ENCODE measurements around the gene BMP7.

GRCh38 chr20:57203204-57203603 lies 63.2 kb downstream of the BMP7 start:
- no peak for TF ChIP-seq ZFP3 (CRISPR knock-in tag; IDR thresholded peaks at IDR 0.05)
- no peak for TF ChIP-seq ARNTL (CRISPR knock-in tag; IDR thresholded peaks at IDR 0.05; ENCODE audit: borderline replicate concordance, low read depth)
- TF ChIP-seq CSRNP3 (CRISPR knock-in tag; IDR thresholded peaks at IDR 0.05): no peak
- TF ChIP-seq GLIS3 (CRISPR knock-in tag; IDR thresholded peaks at IDR 0.05): no peak
- no peak for TF ChIP-seq ZFP30 (CRISPR knock-in tag; IDR thresholded peaks at IDR 0.05)
- no peak for TF ChIP-seq CREB5 (CRISPR knock-in tag; IDR thresholded peaks at IDR 0.05; ENCODE audit: low read depth)
- TF ChIP-seq OSR1 (CRISPR knock-in tag; IDR thresholded peaks at IDR 0.05): no peak
- TF ChIP-seq ZC3H10 (CRISPR knock-in tag; IDR thresholded peaks at IDR 0.05): no peak
- no peak for TF ChIP-seq RARB (CRISPR knock-in tag; IDR thresholded peaks at IDR 0.05)
- TF ChIP-seq ZNF70 (CRISPR knock-in tag; IDR thresholded peaks at IDR 0.05): no peak
- TF ChIP-seq, protein P1, sequence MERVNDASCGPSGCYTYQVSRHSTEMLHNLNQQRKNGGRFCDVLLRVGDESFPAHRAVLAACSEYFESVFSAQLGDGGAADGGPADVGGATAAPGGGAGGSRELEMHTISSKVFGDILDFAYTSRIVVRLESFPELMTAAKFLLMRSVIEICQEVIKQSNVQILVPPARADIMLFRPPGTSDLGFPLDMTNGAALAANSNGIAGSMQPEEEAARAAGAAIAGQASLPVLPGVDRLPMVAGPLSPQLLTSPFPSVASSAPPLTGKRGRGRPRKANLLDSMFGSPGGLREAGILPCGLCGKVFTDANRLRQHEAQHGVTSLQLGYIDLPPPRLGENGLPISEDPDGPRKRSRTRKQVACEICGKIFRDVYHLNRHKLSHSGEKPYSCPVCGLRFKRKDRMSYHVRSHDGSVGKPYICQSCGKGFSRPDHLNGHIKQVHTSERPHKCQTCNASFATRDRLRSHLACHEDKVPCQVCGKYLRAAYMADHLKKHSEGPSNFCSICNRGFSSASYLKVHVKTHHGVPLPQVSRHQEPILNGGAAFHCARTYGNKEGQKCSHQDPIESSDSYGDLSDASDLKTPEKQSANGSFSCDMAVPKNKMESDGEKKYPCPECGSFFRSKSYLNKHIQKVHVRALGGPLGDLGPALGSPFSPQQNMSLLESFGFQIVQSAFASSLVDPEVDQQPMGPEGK (CRISPR knock-in tag; IDR thresholded peaks at IDR 0.05; ENCODE audit: borderline replicate concordance): no peak
- TF ChIP-seq, protein P2, sequence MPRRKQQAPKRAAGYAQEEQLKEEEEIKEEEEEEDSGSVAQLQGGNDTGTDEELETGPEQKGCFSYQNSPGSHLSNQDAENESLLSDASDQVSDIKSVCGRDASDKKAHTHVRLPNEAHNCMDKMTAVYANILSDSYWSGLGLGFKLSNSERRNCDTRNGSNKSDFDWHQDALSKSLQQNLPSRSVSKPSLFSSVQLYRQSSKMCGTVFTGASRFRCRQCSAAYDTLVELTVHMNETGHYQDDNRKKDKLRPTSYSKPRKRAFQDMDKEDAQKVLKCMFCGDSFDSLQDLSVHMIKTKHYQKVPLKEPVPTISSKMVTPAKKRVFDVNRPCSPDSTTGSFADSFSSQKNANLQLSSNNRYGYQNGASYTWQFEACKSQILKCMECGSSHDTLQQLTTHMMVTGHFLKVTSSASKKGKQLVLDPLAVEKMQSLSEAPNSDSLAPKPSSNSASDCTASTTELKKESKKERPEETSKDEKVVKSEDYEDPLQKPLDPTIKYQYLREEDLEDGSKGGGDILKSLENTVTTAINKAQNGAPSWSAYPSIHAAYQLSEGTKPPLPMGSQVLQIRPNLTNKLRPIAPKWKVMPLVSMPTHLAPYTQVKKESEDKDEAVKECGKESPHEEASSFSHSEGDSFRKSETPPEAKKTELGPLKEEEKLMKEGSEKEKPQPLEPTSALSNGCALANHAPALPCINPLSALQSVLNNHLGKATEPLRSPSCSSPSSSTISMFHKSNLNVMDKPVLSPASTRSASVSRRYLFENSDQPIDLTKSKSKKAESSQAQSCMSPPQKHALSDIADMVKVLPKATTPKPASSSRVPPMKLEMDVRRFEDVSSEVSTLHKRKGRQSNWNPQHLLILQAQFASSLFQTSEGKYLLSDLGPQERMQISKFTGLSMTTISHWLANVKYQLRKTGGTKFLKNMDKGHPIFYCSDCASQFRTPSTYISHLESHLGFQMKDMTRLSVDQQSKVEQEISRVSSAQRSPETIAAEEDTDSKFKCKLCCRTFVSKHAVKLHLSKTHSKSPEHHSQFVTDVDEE (CRISPR knock-in tag; IDR thresholded peaks at IDR 0.05): no peak
